Measurements from ENCODE around the gene FAM167B.

DNA sequence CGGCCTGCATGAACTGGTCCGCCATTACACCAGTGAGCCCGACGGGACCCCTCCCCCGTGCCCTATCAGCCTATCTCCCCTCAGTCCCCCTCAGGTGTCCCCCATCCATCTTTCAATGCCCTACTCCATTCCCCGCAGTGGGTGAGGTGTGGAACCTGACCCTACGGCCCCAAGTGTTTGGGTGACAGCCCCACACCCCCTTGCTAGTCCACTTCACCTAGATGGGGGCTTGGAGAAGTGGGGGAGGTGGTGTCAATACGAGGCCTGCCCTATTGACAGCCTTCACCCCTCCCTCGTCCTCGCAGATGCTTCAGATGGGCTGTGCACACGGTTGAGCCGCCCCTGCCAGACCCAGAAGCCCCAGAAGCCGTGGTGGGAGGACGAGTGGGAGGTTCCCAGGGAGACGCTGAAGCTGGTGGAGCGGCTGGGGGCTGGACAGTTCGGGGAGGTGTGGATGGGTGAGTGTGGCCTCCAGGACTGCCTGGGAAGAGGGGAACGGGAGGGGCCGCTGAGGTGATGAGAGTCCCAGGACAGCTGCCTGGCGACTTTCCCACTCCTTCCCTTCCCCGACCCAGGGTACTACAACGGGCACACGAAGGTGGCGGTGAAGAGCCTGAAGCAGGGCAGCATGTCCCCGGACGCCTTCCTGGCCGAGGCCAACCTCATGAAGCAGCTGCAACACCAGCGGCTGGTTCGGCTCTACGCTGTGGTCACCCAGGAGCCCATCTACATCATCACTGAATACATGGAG, 29.2 kb downstream of the FAM167B start:
- no peak for TF ChIP-seq POLR2AphosphoS5 (IDR thresholded peaks at IDR 0.05; ENCODE audit: low read depth, low read length)
- no peak for TF ChIP-seq TEAD4 (IDR thresholded peaks at IDR 0.05; ENCODE audit: borderline replicate concordance, insufficient read depth)
- TF ChIP-seq, protein P1, sequence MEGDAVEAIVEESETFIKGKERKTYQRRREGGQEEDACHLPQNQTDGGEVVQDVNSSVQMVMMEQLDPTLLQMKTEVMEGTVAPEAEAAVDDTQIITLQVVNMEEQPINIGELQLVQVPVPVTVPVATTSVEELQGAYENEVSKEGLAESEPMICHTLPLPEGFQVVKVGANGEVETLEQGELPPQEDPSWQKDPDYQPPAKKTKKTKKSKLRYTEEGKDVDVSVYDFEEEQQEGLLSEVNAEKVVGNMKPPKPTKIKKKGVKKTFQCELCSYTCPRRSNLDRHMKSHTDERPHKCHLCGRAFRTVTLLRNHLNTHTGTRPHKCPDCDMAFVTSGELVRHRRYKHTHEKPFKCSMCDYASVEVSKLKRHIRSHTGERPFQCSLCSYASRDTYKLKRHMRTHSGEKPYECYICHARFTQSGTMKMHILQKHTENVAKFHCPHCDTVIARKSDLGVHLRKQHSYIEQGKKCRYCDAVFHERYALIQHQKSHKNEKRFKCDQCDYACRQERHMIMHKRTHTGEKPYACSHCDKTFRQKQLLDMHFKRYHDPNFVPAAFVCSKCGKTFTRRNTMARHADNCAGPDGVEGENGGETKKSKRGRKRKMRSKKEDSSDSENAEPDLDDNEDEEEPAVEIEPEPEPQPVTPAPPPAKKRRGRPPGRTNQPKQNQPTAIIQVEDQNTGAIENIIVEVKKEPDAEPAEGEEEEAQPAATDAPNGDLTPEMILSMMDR (IDR thresholded peaks at IDR 0.05) = no peak
- TF ChIP-seq RAD21 (IDR thresholded peaks at IDR 0.05; ENCODE audit: low read length) = no peak
- TF ChIP-seq GATA2 (CRISPR knock-in tag; IDR thresholded peaks at IDR 0.05) = no peak
- TF ChIP-seq NRF1 (IDR thresholded peaks at IDR 0.05; ENCODE audit: low read depth, low read length) = no peak
- no peak for TF ChIP-seq RCOR1 (IDR thresholded peaks at IDR 0.05; ENCODE audit: low read length)
- TF ChIP-seq, protein P2, sequence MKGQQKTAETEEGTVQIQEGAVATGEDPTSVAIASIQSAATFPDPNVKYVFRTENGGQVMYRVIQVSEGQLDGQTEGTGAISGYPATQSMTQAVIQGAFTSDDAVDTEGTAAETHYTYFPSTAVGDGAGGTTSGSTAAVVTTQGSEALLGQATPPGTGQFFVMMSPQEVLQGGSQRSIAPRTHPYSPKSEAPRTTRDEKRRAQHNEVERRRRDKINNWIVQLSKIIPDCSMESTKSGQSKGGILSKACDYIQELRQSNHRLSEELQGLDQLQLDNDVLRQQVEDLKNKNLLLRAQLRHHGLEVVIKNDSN (IDR thresholded peaks at IDR 0.05; ENCODE audit: borderline replicate concordance, low read depth) = no peak
- TF ChIP-seq, protein P3, sequence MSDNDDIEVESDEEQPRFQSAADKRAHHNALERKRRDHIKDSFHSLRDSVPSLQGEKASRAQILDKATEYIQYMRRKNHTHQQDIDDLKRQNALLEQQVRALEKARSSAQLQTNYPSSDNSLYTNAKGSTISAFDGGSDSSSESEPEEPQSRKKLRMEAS (IDR thresholded peaks at IDR 0.05; ENCODE audit: low read depth) = no peak
- no peak for TF ChIP-seq RXRA (IDR thresholded peaks at IDR 0.05; ENCODE audit: borderline replicate concordance, low read depth)
- no peak for TF ChIP-seq MXI1 (IDR thresholded peaks at IDR 0.05; ENCODE audit: low read depth, low read length)
- TF ChIP-seq, protein P4, sequence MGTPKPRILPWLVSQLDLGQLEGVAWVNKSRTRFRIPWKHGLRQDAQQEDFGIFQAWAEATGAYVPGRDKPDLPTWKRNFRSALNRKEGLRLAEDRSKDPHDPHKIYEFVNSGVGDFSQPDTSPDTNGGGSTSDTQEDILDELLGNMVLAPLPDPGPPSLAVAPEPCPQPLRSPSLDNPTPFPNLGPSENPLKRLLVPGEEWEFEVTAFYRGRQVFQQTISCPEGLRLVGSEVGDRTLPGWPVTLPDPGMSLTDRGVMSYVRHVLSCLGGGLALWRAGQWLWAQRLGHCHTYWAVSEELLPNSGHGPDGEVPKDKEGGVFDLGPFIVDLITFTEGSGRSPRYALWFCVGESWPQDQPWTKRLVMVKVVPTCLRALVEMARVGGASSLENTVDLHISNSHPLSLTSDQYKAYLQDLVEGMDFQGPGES (IDR thresholded peaks at IDR 0.05; ENCODE audit: low read depth, low read length) = no peak
- TF ChIP-seq EZH2phosphoT487 (IDR thresholded peaks at IDR 0.05; ENCODE audit: borderline replicate concordance, low read depth) = no peak
